ENCODE data around the gene ZC3H18.

GRCh38 chr16:88655733-88656281 lies 85.6 kb downstream of the ZC3H18 start:
- TF ChIP-seq, protein P1, sequence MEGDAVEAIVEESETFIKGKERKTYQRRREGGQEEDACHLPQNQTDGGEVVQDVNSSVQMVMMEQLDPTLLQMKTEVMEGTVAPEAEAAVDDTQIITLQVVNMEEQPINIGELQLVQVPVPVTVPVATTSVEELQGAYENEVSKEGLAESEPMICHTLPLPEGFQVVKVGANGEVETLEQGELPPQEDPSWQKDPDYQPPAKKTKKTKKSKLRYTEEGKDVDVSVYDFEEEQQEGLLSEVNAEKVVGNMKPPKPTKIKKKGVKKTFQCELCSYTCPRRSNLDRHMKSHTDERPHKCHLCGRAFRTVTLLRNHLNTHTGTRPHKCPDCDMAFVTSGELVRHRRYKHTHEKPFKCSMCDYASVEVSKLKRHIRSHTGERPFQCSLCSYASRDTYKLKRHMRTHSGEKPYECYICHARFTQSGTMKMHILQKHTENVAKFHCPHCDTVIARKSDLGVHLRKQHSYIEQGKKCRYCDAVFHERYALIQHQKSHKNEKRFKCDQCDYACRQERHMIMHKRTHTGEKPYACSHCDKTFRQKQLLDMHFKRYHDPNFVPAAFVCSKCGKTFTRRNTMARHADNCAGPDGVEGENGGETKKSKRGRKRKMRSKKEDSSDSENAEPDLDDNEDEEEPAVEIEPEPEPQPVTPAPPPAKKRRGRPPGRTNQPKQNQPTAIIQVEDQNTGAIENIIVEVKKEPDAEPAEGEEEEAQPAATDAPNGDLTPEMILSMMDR (conservative IDR thresholded peaks at IDR 0.05): no peak
- no peak for TF ChIP-seq ZFX (IDR thresholded peaks at IDR 0.05)
